KMS-11 (cell line): ENCODE measurements around the gene PRKAG3.

Experiments
- H2AFZ ChIP-seq: fragments of 200-600 bp; sonication (generic); 2 replicates; pipeline ENCODE4 v1.6.1; 2016; ENCODE audit warnings: antibody characterized with exemption, mixed run types, low read depth
- H3K27ac ChIP-seq: fragments of 200-600 bp; sonication (generic); 2 replicates; pipeline ENCODE4 v1.6.1; 2016; ENCODE audit warnings: mild to moderate bottlenecking, mixed run types
- H3K27me3 ChIP-seq: fragments of 200-600 bp; sonication (generic); 2 replicates; pipeline ENCODE4 v1.6.1; 2017; ENCODE audit warnings: mild to moderate bottlenecking, low read depth, mixed run types, moderate library complexity; ENCODE audit not compliant: insufficient read depth
- H3K36me3 ChIP-seq: fragments of 200-600 bp; sonication (generic); 2 replicates; pipeline ENCODE4 v1.6.1; 2017; ENCODE audit warnings: mild to moderate bottlenecking, mixed run types; ENCODE audit not compliant: insufficient read depth
- H3K4me1 ChIP-seq: fragments of 200-600 bp; sonication (generic); 2 replicates; pipeline ENCODE4 v1.6.1; 2016; ENCODE audit warnings: mild to moderate bottlenecking, low read depth, mixed run types; ENCODE audit not compliant: poor library complexity, severe bottlenecking
- H3K4me2 ChIP-seq: fragments of 200-600 bp; sonication (generic); 2 replicates; pipeline ENCODE4 v1.7.0; 2016; ENCODE audit warnings: mild to moderate bottlenecking, mixed run types
- H3K4me3 ChIP-seq: fragments of 200-600 bp; sonication (generic); IDR thresholded peaks from 2 replicates; pipeline ENCODE4 v1.6.1; 2017; ENCODE audit warnings: low read depth, low read length, mixed read lengths; ENCODE audit not compliant: insufficient read depth
- H3K79me2 ChIP-seq: fragments of 200-600 bp; sonication (generic); 2 replicates; pipeline ENCODE4 v1.6.1; 2016; ENCODE audit warnings: low read depth, mixed run types; ENCODE audit not compliant: insufficient read depth
- H3K9ac ChIP-seq: fragments of 200-600 bp; sonication (generic); 2 replicates; pipeline ENCODE4 v1.6.1; 2016; ENCODE audit warnings: mild to moderate bottlenecking, mixed run types
- H4K20me1 ChIP-seq: fragments of 200-600 bp; sonication (generic); 2 replicates; pipeline ENCODE4 v1.6.1; 2016; ENCODE audit warnings: mild to moderate bottlenecking, mixed run types; ENCODE audit not compliant: insufficient read depth
- TF ChIP-seq, protein P1 (sequence below): fragments of 200-600 bp; sonication (generic); conservative IDR thresholded peaks from 2 replicates; pipeline ENCODE4 v1.6.1; 2017; ENCODE audit warnings: low read depth, mild to moderate bottlenecking, antibody characterized with exemption, low read length, moderate library complexity, mixed read lengths

The PRKAG3 gene

DNA sequence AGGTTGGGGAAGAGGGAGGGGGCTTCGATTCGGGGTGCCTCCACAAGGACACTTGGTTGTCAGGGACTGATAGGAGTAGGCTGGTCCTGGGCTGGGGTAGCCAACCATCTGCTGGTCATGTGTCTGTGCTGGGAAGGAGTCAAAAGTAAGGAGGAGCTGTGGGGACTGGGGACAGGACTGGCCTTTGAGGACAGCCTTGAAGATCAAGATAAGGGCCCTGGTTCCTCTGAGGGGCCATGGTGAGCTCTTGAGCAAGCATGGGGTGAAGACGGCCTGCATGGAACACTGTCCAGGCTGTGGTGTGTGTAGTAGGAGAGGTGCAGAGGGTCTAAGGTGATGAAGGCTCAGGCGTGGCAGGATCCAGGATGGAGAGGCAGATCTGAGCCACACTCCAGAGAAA lies 47.9 kb downstream of the PRKAG3 start:
- no peak overlapping the region for H2AFZ ChIP-seq
- H3K9ac ChIP-seq, result no peak overlapping the region
- no peak overlapping the region for H3K4me3 ChIP-seq
- H4K20me1 ChIP-seq, result no peaks in the 10 kb centered on the region
- no peaks in the 10 kb centered on the region for H3K36me3 ChIP-seq
- TF ChIP-seq, protein P1, sequence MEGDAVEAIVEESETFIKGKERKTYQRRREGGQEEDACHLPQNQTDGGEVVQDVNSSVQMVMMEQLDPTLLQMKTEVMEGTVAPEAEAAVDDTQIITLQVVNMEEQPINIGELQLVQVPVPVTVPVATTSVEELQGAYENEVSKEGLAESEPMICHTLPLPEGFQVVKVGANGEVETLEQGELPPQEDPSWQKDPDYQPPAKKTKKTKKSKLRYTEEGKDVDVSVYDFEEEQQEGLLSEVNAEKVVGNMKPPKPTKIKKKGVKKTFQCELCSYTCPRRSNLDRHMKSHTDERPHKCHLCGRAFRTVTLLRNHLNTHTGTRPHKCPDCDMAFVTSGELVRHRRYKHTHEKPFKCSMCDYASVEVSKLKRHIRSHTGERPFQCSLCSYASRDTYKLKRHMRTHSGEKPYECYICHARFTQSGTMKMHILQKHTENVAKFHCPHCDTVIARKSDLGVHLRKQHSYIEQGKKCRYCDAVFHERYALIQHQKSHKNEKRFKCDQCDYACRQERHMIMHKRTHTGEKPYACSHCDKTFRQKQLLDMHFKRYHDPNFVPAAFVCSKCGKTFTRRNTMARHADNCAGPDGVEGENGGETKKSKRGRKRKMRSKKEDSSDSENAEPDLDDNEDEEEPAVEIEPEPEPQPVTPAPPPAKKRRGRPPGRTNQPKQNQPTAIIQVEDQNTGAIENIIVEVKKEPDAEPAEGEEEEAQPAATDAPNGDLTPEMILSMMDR, result no peak
- no peaks in the 10 kb centered on the region for H3K79me2 ChIP-seq
- H3K27me3 ChIP-seq, result no peaks in the 10 kb centered on the region
- H3K27ac ChIP-seq, result no peak overlapping the region
- no peaks in the 10 kb centered on the region for H3K4me1 ChIP-seq
- H3K4me2 ChIP-seq, result no peak overlapping the region

DNA sequence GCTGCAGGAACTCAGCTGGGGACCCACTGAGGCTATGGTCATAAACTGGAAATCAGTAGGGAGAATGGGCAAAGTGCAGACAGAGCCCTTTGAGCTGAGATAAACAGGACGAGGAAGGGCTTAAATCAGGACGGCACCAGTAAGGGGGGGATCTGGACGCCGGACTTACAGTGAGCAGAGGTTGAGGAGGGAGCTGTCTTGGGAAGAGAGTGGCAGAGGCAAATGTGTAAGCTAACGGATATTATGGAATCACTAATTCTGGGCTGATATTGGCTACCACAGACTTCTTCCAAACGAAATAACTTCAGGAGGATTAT lies 49.1 kb downstream of the PRKAG3 start:
- Histone ChIP-seq H3K4me1 (no peaks in the 10 kb centered on the region), H4K20me1 (no peaks in the 10 kb centered on the region), H3K36me3 (no peaks in the 10 kb centered on the region), H3K4me3 (no peak overlapping the region), H3K79me2 (no peaks in the 10 kb centered on the region), H3K27me3 (no peaks in the 10 kb centered on the region), H3K27ac (no peak overlapping the region), H3K9ac (no peak overlapping the region), H3K4me2 (no peak overlapping the region), H2AFZ (no peak overlapping the region)
- TF ChIP-seq, protein P1, result no peak

DNA sequence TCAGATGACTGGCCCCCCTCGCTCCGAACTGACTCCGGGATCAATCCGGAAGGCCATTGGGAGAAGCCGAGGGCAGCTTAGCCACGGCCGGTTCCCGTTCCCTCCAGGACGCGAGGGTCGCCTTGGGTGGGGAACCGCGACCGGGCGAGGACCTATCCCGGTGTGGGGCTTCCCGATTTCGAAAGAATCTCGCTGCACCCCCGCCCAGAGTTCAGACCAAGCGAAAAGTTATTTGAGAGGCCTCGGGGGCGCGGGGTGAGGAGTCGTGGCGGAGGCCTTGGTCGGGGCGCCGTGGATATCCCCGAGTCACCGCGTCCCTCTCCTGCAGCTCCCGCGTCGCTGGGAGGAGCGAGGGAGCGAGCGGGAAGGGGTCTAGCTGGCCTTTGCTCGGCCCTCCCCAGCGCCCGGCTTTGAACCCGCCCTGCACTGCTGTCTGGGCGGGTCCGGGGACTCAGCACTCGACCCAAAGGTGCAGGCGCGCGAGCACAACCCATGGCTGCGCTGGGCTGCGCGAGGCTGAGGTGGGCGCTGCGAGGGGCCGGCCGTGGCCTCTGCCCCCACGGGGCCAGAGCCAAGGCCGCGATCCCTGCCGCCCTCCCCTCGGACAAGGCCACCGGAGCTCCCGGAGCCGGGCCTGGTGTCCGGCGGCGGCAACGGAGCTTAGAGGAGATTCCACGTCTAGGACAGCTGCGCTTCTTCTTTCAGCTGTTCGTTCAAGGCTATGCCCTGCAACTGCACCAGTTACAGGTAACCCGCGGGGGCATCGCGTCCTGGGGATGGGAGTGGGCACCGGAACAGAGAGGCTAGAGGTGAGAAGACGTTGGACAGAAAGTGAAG lies 49.7 kb downstream of the PRKAG3 start, which contains the start of gene CYP27A1:
Gene CYP27A1 (plus strand): TSS at position 457 of the 837 bp plus-strand sequence. CDS start 36 bp downstream, at position 493.
- H3K4me2 ChIP-seq, result no peak within 1 kb of the TSS
- H3K27me3 ChIP-seq, result no peaks in the 10 kb centered on the region
- no peaks in the 10 kb centered on the region for H3K36me3 ChIP-seq
- no peak within 1 kb of the TSS for H3K4me3 ChIP-seq
- H3K4me1 ChIP-seq, result no peaks in the 10 kb centered on the region
- TF ChIP-seq, protein P1, result no peak
- no peak within 1 kb of the TSS for H3K27ac ChIP-seq
- H3K79me2 ChIP-seq, result no peaks in the 10 kb centered on the region
- H3K9ac ChIP-seq, result no peak within 1 kb of the TSS
- H2AFZ ChIP-seq, result no peak within 1 kb of the TSS
- H4K20me1 ChIP-seq, result no peaks in the 10 kb centered on the region

DNA sequence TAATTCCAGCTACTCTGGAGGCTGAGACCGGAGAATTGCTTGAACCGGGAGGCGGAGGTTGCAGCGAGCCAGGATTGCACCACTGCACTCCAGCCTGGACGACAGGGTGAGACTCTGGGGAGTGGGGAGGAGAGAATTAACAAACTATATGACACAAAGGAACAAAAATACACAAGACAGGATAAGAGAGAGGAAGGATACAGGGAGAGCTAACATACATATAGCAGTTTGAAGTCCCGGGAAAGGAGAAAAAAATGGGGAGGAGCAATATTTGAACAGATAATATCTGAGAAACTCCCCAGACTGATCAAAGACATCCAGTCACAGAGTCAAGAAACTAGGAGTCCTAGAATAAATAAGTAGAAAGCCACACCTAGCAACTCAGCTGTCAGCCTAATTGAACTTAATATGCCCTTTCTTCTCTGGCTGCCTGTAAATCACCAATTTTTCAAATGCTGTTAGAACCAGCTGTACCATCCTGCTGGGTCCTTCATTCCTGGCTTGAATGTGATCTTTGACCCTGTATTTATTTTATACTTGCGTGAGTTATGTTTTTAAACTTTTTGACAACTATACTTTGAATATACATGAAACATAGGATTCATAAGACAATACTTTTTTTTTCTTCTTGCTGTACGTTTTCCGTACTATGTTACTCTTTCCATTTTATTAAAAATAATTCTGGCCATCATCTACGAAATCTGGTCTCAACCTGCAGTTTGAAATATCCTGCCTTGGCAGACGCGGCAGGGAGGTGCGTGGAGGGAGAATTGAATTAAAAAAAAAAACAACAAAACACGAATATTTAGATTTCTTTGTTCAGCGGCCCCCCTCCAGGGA lies 50.5 kb downstream of the PRKAG3 start:
- H3K4me2 ChIP-seq, result no peak overlapping the region
- no peak overlapping the region for H3K9ac ChIP-seq
- H3K4me3 ChIP-seq, result no peak overlapping the region
- no peak overlapping the region for H2AFZ ChIP-seq
- TF ChIP-seq, protein P1, result no peak
- no peaks in the 10 kb centered on the region for H3K36me3 ChIP-seq
- no peak overlapping the region for H3K27ac ChIP-seq
- H3K4me1 ChIP-seq, result no peaks in the 10 kb centered on the region
- no peaks in the 10 kb centered on the region for H4K20me1 ChIP-seq
- H3K79me2 ChIP-seq, result no peaks in the 10 kb centered on the region
- H3K27me3 ChIP-seq, result no peaks in the 10 kb centered on the region
